ENCODE measurements around the gene TPCN1. TPM values are rescaled to one million over a fixed set of nuclear protein-coding genes. Genes with fewer than 3 reads are reported as not detected.

The TPCN1 gene
- total RNA-seq, 2 donors from 2014 or later: 45.1 to 78.4 TPM

- H3K27me3 ChIP-seq: no peaks in the 10 kb centered on the region
- peak; percentile 39 for ATAC-seq
- no peaks in the 10 kb centered on the region for H3K9me3 ChIP-seq
- TF ChIP-seq POLR2A (IDR thresholded peaks at IDR 0.05) (no peak), CTCF (IDR thresholded peaks at IDR 0.05) (peak in 1 of 7 experiments; percentile 1)
- peak overlapping the region; percentile 89 to 97 (median 95) for H3K27ac ChIP-seq
- DNase-seq: no peak
- 25 to 29% methylated on average over 22 to 26 of the region's 26 CpGs for WGBS, 2 donors
- peaks cover 34% of the 10 kb centered on the region for H3K4me1 ChIP-seq
- peaks cover 9 to 10% of the 10 kb centered on the region in 2 donors for H3K36me3 ChIP-seq (replicated peaks in 1 of 2; ENCODE audit: insufficient read depth in 1 of 2, low read depth in 2 of 2)
- H3K4me3 ChIP-seq: peak overlapping the region; percentile 81 to 82
- intact Hi-C loops (cut with DNase I): no loop called here
Observed at GRCh38 chr12:113184098-113184899, 37.0 kb upstream of the TPCN1 start.

GRCh38 chr12:113184900-113185179 lies 36.4 kb upstream of the TPCN1 start:
- DNase-seq (peak; percentile 88 to 89 (median 88)), ATAC-seq (peak; percentile 88)
- intact Hi-C loops (cut with DNase I): no loop called here
- Histone ChIP-seq H3K4me3 (peak overlapping the region; percentile 81 to 82), H3K9me3 (no peaks in the 10 kb centered on the region), H3K4me1 (peaks cover 34% of the 10 kb centered on the region), H3K36me3 (replicated peaks in 1 of 2; ENCODE audit: insufficient read depth in 1 of 2, low read depth in 2 of 2) (peaks cover 4 to 6% of the 10 kb centered on the region in 2 donors), H3K27ac (peak overlapping the region; percentile 89 to 97 (median 95)), H3K27me3 (no peaks in the 10 kb centered on the region)
- 0% methylated on average over 20 of the region's 20 CpGs; no CpG with 5 or more reads in 1 of the 2 donors for WGBS, 2 donors
- no peak for TF ChIP-seq POLR2A (IDR thresholded peaks at IDR 0.05)
- TF ChIP-seq CTCF (IDR thresholded peaks at IDR 0.05): no peak

GRCh38 chr12:113185180-113186032 lies 35.9 kb upstream of the TPCN1 start, which contains the start of the genes DDX54 and RITA1:
DDX54 (minus strand) TSS chr12:113185478; CDS start chr12:113185451, 27 bp downstream.
RITA1 (plus strand) TSS chr12:113185721; CDS start chr12:113186747, 1,026 bp downstream.
- WGBS, 2 donors: 1% methylated on average over 54 of the region's 89 CpGs; no CpG with 5 or more reads in 1 of the 2 donors
- ATAC-seq: peak; percentile 84
- peak; percentile 81 to 86 (median 84) for DNase-seq
- H3K4me1 ChIP-seq: peaks cover 34% of the 10 kb centered on the region
- peak within 1 kb of the TSS; percentile 89 to 97 (median 95) for H3K27ac ChIP-seq
- intact Hi-C loops (cut with DNase I): no loop called here
- peak within 1 kb of the TSS; percentile 81 to 82 for H3K4me3 ChIP-seq
- no peaks in the 10 kb centered on the region for H3K27me3 ChIP-seq
- no peaks in the 10 kb centered on the region for H3K9me3 ChIP-seq
- TF ChIP-seq POLR2A (IDR thresholded peaks at IDR 0.05) (peak; percentile 66 to 85 (median 82)), CTCF (IDR thresholded peaks at IDR 0.05) (no peak)
- peaks cover 0 to 3% of the 10 kb centered on the region in 2 donors for H3K36me3 ChIP-seq (replicated peaks in 1 of 2; ENCODE audit: insufficient read depth in 1 of 2, low read depth in 2 of 2)

- TF ChIP-seq POLR2A (IDR thresholded peaks at IDR 0.05): no peak
- TF ChIP-seq CTCF (IDR thresholded peaks at IDR 0.05): no peak
- ATAC-seq (no peak), DNase-seq (no peak)
- no peaks in the 10 kb centered on the region for H3K27me3 ChIP-seq
- 4 to 6% methylated on average over 3 to 11 of the region's 11 CpGs for WGBS, 2 donors
- peaks cover 34% of the 10 kb centered on the region for H3K4me1 ChIP-seq
- intact Hi-C loops (cut with DNase I): no loop called here
- no peaks in the 10 kb centered on the region for H3K36me3 ChIP-seq (replicated peaks in 1 of 2; ENCODE audit: insufficient read depth in 1 of 2, low read depth in 2 of 2)
- no peaks in the 10 kb centered on the region for H3K9me3 ChIP-seq
- H3K4me3 ChIP-seq: peak overlapping the region; percentile 81 to 82
- H3K27ac ChIP-seq: peak overlapping the region; percentile 89 to 97 (median 95)
Observed at GRCh38 chr12:113186033-113186365, 35.3 kb upstream of the TPCN1 start.
